ENCODE measurements around the gene GDAP1L1. TPM values are rescaled to one million over a fixed set of nuclear protein-coding genes. Genes with fewer than 3 reads are reported as not detected.
A peak's percentile ranks its signal among the peaks of the same experiment; 100 is the strongest.

Gene GDAP1L1
- total RNA-seq, 1 donor = not detected

- TF ChIP-seq CTCF (IDR thresholded peaks at IDR 0.05; ENCODE audit: insufficient read depth, low read depth, low read length) = no peak
- no peak overlapping the region for H3K4me3 ChIP-seq (ENCODE audit: low read depth, low read length)
- DNase-seq (ENCODE audit: low read depth) = no peak
Observed at GRCh38 chr20:44204832-44205215, 42.3 kb upstream of the GDAP1L1 start.

- H3K4me3 ChIP-seq (ENCODE audit: low read depth, low read length) = no peak overlapping the region
- no peak for TF ChIP-seq CTCF (IDR thresholded peaks at IDR 0.05; ENCODE audit: insufficient read depth, low read depth, low read length)
- no peak for DNase-seq (ENCODE audit: low read depth)
Observed at GRCh38 chr20:44206132-44206531, 41.0 kb upstream of the GDAP1L1 start.

GRCh38 chr20:44207126-44207723 is 39.9 kb upstream of the GDAP1L1 start:
- no peak for TF ChIP-seq CTCF (IDR thresholded peaks at IDR 0.05; ENCODE audit: insufficient read depth, low read depth, low read length)
- DNase-seq (ENCODE audit: low read depth) = no peak
- no peak overlapping the region for H3K4me3 ChIP-seq (ENCODE audit: low read depth, low read length)

GRCh38 chr20:44208165-44208564 is 38.9 kb upstream of the GDAP1L1 start:
- peak overlapping the region; percentile 98 for H3K4me3 ChIP-seq (ENCODE audit: low read depth, low read length)
- no peak for DNase-seq (ENCODE audit: low read depth)
- no peak for TF ChIP-seq CTCF (IDR thresholded peaks at IDR 0.05; ENCODE audit: insufficient read depth, low read depth, low read length)

- TF ChIP-seq CTCF (IDR thresholded peaks at IDR 0.05; ENCODE audit: insufficient read depth, low read depth, low read length) = no peak
- peak; percentile 51 for DNase-seq (ENCODE audit: low read depth)
- H3K4me3 ChIP-seq (ENCODE audit: low read depth, low read length) = peak overlapping the region; percentile 98
Observed at GRCh38 chr20:44208770-44209169, 38.3 kb upstream of the GDAP1L1 start.

- peak; percentile 55 for DNase-seq (ENCODE audit: low read depth)
- peak overlapping the region; percentile 98 for H3K4me3 ChIP-seq (ENCODE audit: low read depth, low read length)
- TF ChIP-seq CTCF (IDR thresholded peaks at IDR 0.05; ENCODE audit: insufficient read depth, low read depth, low read length) = no peak
Observed at GRCh38 chr20:44209686-44210405, 37.3 kb upstream of the GDAP1L1 start.

Data from fibroblast of villous mesenchyme (primary cell).